ENCODE measurements around the gene GRM4.

The GRM4 gene

DNA sequence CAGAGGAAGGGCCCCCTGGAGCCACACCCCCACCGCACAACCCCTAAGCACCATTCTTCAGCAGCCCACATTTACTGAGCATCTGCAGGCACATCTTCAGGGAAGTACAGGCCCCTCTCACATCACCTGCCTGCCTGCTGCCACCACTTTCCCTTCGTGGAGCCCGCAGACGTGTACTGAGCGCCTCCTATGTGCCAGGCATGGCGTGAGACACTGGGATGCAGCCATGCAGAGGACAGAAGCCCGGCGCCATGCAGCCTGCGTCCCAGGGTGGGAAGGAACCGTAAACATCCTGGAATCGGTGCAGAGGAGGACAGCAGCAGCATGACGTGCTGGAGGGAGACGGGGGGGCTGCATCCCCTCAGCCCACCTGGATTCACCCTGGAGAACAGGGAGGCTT, 78.1 kb downstream of the GRM4 start:
- DNase-seq (ENCODE audit: low read depth) = no peak
- H3K4me3 ChIP-seq (ENCODE audit: low read depth, low read length) = no peak overlapping the region
- in situ Hi-C loops (cut with HindIII; ENCODE audit: low sequenced_read_pairs) = no loop called here
- TF ChIP-seq, protein P1, sequence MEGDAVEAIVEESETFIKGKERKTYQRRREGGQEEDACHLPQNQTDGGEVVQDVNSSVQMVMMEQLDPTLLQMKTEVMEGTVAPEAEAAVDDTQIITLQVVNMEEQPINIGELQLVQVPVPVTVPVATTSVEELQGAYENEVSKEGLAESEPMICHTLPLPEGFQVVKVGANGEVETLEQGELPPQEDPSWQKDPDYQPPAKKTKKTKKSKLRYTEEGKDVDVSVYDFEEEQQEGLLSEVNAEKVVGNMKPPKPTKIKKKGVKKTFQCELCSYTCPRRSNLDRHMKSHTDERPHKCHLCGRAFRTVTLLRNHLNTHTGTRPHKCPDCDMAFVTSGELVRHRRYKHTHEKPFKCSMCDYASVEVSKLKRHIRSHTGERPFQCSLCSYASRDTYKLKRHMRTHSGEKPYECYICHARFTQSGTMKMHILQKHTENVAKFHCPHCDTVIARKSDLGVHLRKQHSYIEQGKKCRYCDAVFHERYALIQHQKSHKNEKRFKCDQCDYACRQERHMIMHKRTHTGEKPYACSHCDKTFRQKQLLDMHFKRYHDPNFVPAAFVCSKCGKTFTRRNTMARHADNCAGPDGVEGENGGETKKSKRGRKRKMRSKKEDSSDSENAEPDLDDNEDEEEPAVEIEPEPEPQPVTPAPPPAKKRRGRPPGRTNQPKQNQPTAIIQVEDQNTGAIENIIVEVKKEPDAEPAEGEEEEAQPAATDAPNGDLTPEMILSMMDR (IDR thresholded peaks at IDR 0.05; ENCODE audit: low read depth, low read length, missing control alignments) = no peak

DNA sequence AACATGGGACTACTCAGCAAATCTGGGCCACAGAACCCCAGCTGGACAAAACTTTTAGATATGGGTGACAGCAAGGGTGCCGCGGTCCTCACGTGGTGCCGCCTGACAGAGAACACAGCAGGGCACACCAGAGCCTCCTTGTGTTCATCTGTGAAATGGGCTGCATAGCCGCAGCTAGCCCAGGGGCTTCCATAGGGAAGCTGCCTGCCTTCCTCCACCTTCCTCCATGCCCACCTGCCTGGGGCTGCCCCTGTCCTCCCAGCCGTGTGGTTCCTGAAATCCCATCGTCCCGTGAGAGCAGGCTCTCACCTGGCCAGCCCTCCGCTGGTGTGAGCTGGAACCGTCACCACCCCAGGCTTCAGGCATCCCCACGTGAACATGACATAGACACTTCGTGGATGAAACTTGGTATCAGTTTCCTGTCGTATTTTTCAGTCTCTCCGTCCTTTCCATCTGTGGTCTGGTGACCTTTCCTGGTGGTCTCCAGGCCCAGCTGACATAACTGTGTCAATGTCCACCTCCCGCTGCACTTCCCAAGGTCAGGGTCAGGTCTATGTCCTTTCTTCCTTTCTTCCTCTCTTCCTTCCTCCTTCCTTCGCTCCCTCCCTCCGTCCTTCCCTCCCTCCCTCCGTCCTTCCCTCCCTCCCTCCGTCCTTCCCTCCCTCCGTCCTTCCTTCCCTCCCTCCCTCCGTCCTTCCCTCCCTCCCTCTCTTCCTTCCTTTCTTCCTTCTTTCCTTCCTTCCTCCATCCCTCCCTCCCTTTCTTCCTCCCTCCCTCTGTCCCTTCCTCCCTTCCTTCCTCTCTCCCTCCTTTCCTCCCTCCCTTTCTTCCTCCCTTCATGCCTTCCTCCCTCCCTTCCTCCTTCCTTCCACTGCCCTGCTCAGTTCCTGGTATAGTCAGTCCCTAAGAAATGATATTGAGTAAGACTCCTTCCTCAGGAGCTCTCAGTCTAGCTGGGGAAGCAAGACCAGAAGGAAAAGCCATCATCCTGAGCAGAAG, 78.8 kb downstream of the GRM4 start:
- in situ Hi-C loops (cut with HindIII; ENCODE audit: low sequenced_read_pairs) = no loop called here
- DNase-seq (ENCODE audit: low read depth) = no peak
- TF ChIP-seq, protein P1 (IDR thresholded peaks at IDR 0.05; ENCODE audit: low read depth, low read length, missing control alignments) = no peak
- H3K4me3 ChIP-seq (ENCODE audit: low read depth, low read length) = no peak overlapping the region

DNA sequence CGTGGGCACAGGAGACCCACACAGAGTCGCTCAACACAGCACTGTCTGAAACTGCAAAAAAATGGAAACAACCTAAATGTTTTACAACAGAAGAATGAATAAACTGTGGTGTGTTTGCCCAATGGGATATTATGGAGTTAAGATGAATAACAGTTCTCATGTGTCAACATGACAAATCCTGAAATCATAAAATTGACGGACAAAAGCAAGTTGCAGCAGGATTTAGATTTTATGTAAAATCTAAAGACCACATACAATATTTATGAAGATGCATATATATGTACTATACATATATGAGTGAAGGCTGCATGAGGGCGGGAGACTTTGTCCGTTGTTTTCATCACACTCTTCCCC, 79.7 kb downstream of the GRM4 start:
- TF ChIP-seq, protein P1 (IDR thresholded peaks at IDR 0.05; ENCODE audit: low read depth, low read length, missing control alignments) = no peak
- in situ Hi-C loops (cut with HindIII; ENCODE audit: low sequenced_read_pairs) = no loop called here
- H3K4me3 ChIP-seq (ENCODE audit: low read depth, low read length) = no peak overlapping the region
- DNase-seq (ENCODE audit: low read depth) = no peak

DNA sequence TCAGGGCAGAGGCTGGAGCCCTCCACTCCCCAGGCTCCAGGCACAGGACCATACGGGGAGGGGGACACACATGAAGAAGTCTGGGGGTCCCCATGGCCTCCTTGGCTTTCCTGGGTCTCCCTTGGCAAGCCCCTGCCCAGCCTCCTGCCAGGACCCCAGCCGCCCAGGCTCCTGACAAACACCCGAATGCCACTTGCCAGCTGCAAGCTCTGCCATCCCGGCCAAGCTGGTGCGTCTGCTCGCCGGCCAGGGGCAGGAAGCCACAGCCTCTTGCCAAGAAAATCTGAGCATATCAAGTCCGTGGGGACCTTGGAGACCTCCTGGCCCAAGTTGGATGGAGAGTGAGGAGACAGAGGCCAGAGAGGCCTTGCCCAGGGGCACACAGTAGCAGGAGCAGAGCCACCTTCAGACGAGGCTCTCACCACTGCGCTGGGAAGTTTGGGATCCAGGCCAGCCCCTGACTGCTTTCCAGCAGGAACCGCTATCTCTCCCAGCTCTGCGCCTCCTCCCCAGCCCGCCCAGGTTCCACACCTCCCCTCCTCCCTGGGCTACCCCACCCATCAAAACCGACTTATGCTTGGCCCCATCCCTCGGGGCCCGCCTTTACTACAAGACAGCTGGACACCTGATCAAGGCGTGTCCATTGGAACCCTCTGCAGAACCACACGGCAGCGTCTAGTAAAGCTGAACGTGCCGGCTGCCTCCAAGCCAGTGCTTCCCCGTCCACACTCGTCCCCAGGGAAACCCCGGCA, 80.2 kb downstream of the GRM4 start:
- no peak for DNase-seq (ENCODE audit: low read depth)
- in situ Hi-C loops (cut with HindIII; ENCODE audit: low sequenced_read_pairs) = no loop called here
- no peak overlapping the region for H3K4me3 ChIP-seq (ENCODE audit: low read depth, low read length)
- TF ChIP-seq, protein P1 (IDR thresholded peaks at IDR 0.05; ENCODE audit: low read depth, low read length, missing control alignments) = no peak

DNA sequence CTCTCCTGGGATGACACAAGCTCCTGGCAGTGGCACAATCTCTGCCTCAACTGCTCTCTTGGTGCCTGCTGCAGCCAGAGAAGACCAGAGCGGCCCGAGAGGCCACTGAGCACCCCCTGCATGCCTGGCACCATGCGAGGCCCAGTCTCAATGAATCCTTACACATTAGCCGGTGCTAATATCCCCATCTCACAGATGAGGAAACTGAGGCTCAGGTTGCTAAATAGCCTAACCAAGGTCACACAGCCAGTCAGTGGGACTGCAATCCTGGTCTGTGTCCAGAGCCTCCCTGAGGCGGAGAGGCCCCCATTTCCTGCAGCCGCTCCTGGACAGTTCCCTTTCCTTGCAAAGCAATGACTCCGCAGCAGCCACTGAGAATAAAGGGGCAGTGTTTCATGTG, 81.2 kb downstream of the GRM4 start:
- DNase-seq (ENCODE audit: low read depth) = no peak
- TF ChIP-seq, protein P1 (IDR thresholded peaks at IDR 0.05; ENCODE audit: low read depth, low read length, missing control alignments) = no peak
- no peak overlapping the region for H3K4me3 ChIP-seq (ENCODE audit: low read depth, low read length)
- in situ Hi-C loops (cut with HindIII; ENCODE audit: low sequenced_read_pairs) = loop anchor here (5.0 kb wide), 1 partner anchor 78 kb away; no protein-coding TSS in a partner anchor

DNA sequence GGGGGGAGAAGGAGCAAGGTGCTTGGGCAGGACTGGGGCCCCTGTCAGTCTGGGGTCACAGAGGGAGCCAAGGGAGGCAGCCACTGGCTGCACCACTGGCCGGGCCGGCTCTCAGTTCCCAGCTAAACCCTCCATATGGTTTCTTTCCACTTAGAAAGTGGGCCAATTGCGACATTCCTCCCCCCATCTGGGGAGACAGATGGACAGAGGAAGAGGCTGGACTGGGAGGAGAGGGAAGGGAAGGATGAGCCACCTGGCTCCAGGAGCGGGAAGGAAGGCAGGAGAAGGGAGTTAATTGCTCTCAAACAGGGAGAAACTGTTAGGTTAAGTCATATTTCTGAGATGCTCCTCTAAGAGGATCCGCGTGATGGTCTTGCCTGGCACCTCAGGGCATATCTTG, 82.2 kb downstream of the GRM4 start:
- H3K4me3 ChIP-seq (ENCODE audit: low read depth, low read length) = no peak overlapping the region
- in situ Hi-C loops (cut with HindIII; ENCODE audit: low sequenced_read_pairs) = loop anchor here (5.0 kb wide), 1 partner anchor 79 kb away; no protein-coding TSS in a partner anchor
- TF ChIP-seq, protein P1 (IDR thresholded peaks at IDR 0.05; ENCODE audit: low read depth, low read length, missing control alignments) = no peak
- DNase-seq (ENCODE audit: low read depth) = no peak
